HG02571 (cell line): ENCODE results near the gene MMP24.

Experiments
- ATAC-seq: cut with Tn5 transposase; IDR thresholded peaks from one replicate; pipeline ENCODE4 v1.9.1; 2021; ENCODE audit warnings: mild to moderate bottlenecking, moderate library complexity; ENCODE audit not compliant: unreplicated experiment

MMP24 gene

DNA sequence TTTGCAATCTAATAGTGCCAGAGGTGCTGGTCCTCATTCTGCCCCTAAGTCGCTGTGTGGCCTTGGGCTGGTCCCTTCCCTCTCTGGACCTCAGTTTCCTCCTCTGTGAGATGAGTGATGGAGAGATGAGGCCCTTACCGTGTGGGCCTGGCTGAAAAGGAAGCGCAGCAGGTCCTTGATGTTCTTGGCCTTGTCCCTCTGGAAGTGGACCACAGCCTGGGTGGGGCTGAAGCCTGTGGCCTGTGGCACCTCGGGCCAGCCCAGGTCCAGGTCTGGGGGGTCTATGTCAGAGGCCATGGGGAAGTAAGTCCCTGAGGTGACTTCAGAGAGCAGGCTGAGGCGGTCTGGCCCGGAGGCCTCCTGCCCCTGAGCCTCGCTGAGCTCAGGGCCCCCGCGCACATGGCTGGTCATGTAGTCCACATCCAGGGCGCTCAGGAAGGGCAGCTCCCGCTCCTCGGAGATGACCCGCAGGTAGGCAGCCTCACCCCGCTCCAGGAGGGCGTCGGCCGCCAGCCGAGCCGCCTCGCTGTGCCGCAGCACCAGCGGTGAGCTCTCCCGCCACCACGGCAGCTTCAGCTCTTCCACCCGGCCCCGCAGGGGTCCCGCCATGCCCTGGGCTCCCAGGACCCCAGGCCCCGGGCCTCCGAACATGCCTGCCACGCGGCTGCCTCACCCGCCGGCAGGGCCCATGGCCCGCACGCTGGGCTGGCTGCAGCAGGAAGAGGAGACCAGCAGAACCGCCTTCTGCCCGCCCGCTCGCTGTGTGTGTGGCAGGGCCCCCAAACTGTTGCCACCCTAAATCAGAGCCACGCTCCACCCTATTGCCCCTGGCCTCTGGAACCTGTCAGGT lies 65.4 kb downstream of the MMP24 start, which contains the start of gene FAM83C:
FAM83C (minus strand) TSS at position 772 of the 850 bp plus-strand sequence; CDS start at position 651, 121 bp downstream.
- no peak for ATAC-seq

DNA sequence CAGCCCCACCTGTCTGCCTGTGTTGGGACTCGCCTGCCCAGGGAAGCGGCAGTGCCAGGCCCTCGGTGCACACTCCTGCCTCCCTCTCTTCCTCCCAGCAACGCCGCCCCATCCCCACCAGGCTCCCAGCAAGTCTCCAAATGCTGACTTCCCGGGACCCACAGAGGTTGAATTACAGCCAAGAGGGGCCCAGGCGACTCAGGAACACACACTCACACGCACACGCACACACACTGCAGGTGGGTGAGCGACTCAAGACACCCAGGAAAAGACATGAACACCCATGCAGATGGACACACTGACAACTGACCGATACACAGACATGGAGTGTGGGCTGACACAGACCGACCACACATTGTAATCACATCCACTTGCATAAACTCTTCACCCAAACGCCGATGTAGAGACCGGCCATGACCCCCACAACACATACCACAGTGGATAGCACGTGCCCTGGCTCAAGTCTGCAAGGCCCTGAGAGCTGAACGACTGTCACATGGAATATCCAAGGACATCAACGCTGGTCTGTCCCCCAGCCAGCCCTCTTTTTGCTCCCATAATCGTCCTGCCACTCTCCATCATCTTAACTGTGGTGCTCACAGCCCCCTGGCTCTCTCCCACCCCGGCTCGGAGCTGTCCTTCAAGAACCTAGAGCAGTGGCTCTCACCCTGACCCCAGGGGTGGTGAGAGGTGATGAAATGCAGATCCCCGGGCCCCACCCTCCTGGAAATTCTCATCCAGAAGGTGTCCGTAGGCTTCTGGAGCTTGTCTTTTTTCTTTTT lies 66.2 kb downstream of the MMP24 start:
- ATAC-seq, result no peak

DNA sequence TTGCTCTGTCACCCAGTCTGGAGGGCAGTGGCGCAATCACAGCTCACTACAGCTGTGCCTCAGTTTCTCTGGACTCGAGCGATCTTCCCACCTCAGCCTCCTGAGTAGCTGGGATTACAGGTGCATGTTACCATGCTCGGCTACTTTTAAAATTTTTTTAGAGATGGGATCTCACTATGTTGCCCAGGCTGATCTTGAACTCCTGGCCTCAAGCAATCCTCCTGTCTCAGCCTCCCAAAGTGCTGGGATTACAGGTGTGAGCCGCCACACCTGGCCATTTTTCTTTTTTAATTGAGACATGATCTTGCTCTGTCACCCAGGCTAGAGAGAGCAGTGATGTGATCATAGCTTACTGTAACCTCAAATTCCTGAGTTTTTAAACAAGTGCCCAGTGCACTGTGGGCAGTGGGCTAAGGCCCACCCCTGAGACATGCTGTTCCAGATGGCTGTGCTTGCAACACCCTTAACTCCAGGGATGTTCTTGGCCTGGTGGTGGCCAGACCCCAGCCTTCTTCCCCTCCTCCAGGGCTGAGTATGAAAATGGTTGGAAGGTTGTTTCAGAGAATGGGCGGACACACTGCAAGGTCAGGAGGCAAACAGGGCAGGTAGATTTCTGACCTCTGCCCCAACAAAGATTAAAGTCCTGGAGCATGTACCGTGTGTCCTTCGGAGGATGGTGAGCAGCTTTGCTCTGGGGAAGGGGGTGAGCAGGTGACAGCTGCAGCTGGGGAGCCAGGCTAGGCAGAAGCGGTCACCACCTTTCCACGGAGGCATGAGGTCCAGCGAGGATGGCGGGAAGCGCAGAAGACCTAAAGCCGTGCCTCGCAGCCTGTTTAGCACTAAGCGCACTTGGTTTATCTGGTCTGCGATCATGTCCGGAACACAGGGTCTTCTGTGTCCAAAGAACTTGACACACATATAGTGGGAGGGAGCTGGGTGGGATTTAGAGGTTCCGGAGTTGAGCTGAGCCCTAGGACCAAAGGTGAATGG lies 67.1 kb downstream of the MMP24 start:
- no peak for ATAC-seq

DNA sequence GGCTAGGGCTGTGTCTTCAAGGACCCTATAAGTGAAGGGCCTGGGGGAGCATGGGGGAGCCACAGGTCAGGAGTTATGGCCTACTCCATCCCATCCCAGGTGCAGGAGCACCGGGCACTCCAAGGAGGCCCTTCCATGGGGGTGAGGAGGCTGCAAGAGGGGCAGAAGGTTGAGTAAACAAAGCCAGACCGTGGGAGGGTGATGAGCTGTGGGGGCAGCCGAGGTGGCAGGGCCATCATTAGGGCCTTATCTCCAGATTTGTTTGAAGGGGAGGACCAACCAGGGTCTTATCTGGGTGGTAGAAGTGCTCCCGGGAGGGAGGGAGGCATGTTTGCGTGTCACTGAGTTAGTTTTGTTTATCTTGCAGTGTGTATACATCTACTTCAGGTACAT lies 67.8 kb downstream of the MMP24 start:
- no peak for ATAC-seq

DNA sequence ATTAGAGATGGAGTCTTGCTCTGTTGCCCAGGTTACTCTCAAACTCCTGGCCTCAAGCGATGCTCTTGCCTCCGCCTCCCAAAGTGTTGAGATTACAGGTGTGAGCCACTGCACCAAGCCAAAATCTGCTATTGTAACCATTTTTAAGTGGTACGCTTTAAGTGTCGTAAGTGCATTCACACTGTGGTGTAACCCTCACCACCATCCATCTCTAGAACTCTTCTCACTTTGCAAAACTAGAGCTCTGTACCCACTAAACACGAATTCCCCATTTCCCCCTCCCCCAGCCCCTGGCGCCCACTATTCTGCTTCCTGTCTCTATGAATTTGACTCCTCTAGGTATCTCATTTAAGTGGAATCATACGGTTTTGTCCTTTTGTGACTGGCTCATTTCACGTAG lies 68.6 kb downstream of the MMP24 start:
- ATAC-seq, result no peak

DNA sequence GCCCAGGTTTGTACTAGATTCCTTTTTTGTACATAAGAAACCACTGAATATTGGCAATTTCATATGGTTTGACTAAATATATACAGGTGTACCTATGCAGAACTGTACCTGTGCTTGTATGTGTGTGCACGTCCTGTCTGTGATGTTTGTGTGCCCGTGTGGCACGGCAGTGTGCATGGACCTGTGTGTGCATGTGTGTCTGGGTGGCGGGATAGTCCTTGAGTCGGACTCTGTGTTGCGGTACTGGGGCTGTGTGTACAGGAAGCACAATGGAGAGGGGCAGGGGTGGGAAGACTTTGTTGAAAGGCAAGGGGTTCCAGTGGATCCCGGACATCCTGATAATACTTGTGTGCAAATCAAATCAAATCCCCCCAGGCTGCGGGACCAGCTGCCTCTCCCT lies 69.2 kb downstream of the MMP24 start:
- no peak for ATAC-seq

DNA sequence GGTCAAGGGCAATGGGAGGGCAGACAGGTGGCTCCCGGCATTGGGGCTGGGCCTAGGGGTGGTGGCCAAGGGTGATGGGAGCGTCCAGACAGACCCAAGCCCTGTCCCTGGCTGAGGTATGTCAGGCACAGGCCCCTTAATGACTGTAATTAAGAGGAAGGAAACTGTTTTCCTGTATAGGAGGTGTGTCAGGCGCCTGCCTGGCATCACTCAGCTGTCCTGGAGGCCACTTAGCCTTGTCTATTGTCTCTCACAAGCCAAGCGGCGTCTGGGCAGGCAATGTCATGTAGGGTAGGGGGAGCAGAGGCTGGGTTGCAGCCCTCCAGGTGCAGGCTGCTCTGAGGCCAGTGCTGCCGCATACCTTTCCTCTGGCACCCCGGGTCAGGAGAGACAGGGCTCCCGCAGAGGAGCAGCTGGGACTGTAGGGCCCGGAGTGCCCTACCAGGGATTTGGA lies 69.6 kb downstream of the MMP24 start:
- no peak for ATAC-seq

DNA sequence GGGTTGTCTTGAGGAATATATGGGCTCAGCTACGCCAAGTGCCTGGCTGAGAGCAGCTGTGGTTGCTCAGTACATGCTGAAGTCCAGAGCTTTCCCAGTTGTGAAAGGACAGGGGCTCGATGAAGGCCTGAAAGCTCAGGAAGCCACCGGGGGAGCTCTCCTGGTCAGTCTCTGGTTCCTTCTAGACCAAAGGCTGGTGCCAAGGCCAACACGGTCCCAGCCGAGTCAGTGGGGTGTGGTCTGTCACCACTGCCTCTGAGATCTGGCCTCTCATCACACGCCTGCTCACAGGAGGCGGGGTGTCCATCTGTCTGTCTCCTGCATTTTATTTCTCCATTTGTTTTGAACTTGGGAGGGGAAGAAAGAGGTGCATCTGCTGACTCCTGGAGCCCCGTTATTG lies 70.7 kb downstream of the MMP24 start:
- ATAC-seq, result no peak

DNA sequence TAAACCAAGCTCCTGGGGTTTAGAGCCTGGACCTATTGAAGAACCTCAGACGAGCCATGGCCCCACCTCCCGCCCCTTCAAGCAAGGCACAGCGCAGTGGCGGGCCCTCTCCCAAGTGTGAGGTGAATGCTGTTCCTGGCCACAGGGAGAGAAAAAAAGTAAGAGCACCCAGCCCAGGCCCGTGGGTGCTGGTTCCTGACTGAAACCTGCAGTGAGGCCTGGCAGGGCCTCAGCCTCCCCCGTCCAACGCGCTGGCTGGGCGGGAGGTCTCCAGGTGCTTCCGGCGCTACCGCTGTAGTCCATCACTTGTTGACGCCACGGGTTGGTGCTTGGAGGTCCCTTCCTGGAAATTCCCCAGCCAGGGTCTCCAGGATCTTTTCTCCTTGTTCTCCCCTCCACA lies 71.2 kb downstream of the MMP24 start:
- no peak for ATAC-seq

DNA sequence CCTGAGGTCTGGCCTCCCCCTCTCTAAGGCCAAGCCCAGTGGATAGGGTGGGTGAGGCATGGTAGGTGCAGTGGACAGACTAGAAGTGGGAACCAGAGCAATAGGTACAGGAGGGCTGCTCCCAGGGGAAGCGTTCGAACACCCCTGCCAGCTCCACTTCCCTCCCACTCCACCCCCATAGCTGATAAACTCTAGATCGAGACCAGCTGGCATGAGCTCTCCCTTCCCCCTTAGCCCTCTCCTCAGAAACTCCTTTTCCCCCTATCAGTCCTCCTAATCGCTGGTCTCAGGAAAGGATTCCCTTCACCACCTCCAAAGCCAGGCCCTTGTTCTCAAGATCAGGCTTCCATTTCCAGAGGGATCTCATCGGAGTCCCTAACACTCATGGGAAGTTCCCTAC lies 71.8 kb downstream of the MMP24 start:
- no peak for ATAC-seq

DNA sequence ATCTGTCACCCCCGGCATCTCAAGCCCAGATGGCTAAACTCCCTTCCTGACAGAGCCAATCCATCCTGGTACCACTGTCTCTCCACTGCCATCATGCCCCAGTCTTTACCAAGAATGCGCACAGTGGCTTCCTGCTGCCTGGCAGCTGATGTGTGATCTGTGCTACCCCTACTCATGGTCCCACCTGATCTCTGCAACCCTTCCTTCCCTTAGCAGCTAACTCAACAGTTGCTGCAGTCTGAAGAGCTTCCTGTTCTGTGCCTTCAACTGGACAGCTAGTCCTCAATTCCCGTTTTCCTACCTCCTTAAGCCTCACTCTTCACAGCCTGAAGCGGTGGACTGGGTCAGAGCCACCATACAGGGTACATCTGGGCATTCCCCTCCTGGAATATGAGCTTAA lies 73.3 kb downstream of the MMP24 start:
- no peak for ATAC-seq

DNA sequence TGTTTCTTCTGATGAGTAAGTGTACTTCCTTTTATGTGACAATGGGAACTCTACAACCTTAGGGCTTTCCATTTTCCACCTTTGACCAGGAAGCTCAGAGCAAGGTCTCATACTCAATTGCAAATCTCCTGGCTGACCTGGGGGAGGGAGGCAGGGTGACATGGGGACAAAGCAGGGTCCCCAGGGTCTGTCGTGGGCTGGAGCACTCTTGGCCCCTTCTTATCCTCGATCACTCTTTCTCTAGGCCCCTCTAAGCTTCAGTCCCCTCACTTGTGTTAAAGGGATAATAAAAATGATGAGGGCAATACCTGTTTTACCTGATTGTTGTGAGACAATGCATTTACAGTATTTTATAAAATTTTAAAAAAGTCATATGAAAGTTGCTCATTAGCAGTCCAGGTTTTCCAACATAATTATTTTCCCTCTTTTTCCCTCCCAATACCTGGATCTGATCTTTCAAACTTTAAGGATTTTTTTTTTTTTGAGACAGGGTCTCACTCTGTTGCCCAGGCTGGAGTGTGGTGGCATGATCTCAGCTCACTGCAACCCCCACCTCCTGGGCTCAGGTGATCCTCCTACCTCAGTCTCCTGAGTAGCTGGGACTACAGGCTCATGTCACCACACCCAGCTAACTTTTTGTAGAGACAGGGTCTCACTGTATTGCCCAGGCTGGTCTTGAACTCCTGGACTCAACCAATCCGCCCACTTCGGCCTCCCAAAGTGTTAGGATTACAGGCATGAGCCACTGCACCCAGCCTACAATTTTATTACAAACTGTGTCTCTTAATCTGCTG lies 74.2 kb downstream of the MMP24 start:
- no peak for ATAC-seq

DNA sequence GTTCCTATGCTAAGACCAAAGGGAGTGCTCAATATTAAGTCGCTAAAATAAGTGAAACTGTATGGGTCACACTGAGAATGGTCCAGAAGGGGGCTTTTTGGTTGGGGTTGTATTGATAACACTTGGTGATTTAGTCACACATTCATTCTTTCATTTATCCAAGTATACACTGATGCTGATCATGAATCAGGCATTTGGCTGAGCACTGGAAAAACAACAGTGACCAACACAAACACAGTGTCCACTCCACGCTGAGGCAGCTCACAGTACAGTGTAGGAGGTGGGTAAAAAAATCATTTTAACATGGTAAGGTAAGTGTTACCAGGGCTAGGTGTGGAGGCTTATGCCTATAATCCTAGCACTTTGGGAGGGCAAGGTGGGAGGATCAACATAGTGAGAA lies 74.9 kb downstream of the MMP24 start:
- no peak for ATAC-seq

DNA sequence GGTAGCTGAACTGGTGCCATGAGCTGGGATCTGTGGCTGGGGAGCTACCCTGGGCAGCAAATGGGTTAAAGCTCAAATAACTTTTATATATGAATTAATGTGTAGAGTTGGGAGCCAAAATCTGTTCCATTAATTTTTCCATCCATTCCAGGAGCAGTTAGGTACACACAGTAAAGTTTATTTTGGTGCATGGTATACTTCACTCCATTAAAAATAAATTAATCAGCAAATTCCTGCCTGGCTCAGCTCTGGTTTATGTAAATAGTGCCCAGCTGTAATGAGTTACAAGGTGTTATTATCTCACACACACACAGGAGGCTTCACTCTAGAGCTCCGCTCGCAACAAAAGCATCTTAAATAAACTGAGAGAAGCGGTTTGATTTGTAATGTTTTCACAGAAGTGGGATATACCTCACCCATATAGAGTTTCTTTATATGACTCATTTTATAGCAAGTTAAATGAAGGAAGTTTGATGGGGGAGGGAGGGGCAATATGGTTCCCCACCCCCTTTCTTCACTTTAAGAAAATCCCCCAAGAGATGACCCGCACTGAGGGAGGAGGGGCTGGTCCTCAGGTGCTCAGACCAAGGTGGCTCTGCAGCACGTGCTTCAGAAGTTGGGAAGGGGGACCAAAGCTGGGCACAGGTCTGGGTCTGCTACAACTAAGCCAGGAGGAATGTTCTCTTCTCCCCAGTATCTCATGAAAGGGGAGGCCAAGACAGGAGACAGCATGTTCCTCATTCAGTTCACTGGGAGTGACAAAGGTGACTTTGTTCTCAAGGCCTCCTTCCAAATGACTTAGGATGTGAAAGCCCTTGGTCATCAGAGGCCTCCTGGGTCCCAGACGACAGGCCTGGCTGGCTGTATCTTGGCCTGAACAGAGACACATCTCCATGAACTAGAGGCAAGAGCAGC lies 76.2 kb downstream of the MMP24 start:
- ATAC-seq, result no peak

DNA sequence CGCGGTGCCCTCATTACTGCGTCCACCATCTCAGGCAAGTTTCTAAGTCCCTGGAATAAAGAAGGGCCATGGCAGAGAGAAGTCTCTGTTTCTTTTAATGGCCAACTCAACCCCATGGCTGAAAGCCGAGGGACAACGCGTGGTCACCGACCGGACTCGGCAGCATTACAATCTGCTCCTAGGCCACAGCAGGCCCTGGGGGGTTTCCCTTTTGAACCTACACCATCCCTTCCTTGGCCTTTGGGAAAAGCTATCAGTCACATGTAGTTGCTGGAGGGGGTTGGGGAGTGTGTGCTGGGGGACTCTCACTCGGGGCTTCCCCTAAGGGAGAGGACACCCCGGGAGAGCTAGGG lies 76.9 kb downstream of the MMP24 start:
- no peak for ATAC-seq

DNA sequence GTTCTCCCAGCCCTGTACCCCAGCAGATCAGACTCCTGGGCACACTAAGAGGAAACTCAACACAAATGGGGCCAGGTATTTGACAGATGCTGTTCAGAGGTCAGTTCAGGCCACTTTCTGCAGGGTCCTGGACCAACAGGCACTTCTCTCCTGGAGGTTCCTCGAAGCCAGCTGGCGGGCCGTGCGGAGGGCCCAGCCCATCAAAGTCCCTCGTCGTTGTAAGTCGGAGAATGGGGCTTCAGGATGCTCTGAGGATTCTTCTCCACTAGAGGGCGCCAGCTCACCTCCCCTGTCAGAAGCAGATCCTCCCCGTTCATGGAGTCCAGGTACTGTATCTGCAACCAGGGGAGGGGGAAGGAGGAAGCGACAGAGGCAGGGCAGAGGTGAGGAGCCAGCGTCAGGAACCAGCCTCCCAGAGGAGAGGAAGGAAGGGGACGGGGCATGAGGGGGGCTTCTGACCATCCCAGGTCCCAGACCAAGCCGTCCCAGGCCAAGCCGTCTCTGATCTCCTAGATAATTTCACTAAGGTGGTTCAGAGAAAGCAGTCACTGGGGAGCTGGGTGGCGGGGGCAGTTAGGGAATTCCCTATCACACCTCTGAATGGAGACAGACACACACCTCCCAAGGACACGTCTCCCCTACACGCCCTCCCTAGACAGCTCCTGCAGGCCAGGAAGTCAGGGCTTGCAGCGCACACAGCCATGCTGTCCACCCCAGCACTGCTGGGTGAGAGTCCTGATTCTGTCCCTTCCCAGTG lies 77.4 kb downstream of the MMP24 start:
- no peak for ATAC-seq

DNA sequence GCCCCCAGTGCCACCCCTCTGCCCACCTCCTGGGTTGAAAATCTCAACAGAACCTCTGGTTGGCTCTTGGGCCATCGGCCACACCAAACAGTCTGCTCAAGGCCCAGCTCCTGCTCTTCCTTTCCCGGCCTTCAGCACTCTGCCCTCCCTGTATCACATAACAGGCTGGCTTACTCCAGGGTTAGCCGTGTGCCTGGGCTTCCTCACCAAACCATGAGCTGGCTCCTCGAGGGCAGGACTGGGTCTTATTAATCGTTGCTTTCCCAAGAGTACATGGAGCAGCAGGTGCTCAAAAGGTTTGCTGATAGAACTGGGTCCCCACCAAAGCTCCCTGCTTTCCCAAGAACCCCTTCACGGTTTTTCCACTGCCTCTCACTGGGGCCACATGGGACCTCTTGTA lies 78.5 kb downstream of the MMP24 start:
- ATAC-seq, result no peak
